Measurements from ENCODE around the gene KTN1. TPM values are rescaled to one million over a fixed set of nuclear protein-coding genes. Genes with fewer than 3 reads are reported as not detected.

Gene KTN1
- total and polyA plus RNA-seq, 4 donors: 57.1 to 152 (median 80.5) TPM

- H3K9ac ChIP-seq (ENCODE audit: insufficient read depth in 1 of 2, low read length in 2 of 2): no peak overlapping the region
- DNase-seq: no peak
- H3K27ac ChIP-seq (ENCODE audit: low read depth in 1 of 2, low read length in 1 of 2): no peak overlapping the region
- H3K4me1 ChIP-seq (ENCODE audit: control insufficient read depth in 5 of 5, insufficient read depth in 5 of 5, low read length in 5 of 5): no peaks in the 10 kb centered on the region
- no peak for ATAC-seq (ENCODE audit: insufficient read depth, low FRiP score)
- no peak overlapping the region for H3K4me3 ChIP-seq
- H3K9me3 ChIP-seq (ENCODE audit: control insufficient read depth in 4 of 4, insufficient read depth in 3 of 4, low read length in 3 of 4): no peaks in the 10 kb centered on the region
- no peak for TF ChIP-seq CTCF (IDR thresholded peaks at IDR 0.05; ENCODE audit: control extremely low read depth, extremely low read depth)
- H3K27me3 ChIP-seq (ENCODE audit: control insufficient read depth in 3 of 3, insufficient read depth in 3 of 3, low read length in 2 of 3): no peaks in the 10 kb centered on the region
- H3K36me3 ChIP-seq (ENCODE audit: control insufficient read depth in 4 of 4, insufficient read depth in 4 of 4, low read length in 4 of 4): peaks cover 1 to 14% (median 3%) of the 10 kb centered on the region in 4 donors
- WGBS, 2 donors: 83 to 93% methylated on average over 5 of the region's 5 CpGs
Observed at GRCh38 chr14:55689981-55690871, 110.2 kb downstream of the KTN1 start.

- Histone ChIP-seq H3K9me3 (ENCODE audit: control insufficient read depth in 4 of 4, insufficient read depth in 3 of 4, low read length in 3 of 4) (no peaks in the 10 kb centered on the region), H3K36me3 (ENCODE audit: control insufficient read depth in 4 of 4, insufficient read depth in 4 of 4, low read length in 4 of 4) (peaks cover 0 to 7% (median 0%) of the 10 kb centered on the region in 4 donors), H3K4me3 (no peak overlapping the region), H3K4me1 (ENCODE audit: control insufficient read depth in 5 of 5, insufficient read depth in 5 of 5, low read length in 5 of 5) (no peaks in the 10 kb centered on the region), H3K27ac (ENCODE audit: low read depth in 1 of 2, low read length in 1 of 2) (no peak overlapping the region), H3K27me3 (ENCODE audit: control insufficient read depth in 3 of 3, insufficient read depth in 3 of 3, low read length in 2 of 3) (no peaks in the 10 kb centered on the region), H3K9ac (ENCODE audit: insufficient read depth in 1 of 2, low read length in 2 of 2) (no peak overlapping the region)
- TF ChIP-seq CTCF (IDR thresholded peaks at IDR 0.05; ENCODE audit: control extremely low read depth, extremely low read depth): no peak
- DNase-seq (no peak), ATAC-seq (ENCODE audit: insufficient read depth, low FRiP score) (no peak)
Observed at GRCh38 chr14:55691659-55692058, 111.7 kb downstream of the KTN1 start.

GRCh38 chr14:55693904-55694303 is 113.9 kb downstream of the KTN1 start:
- no peak overlapping the region for H3K4me3 ChIP-seq
- H3K9me3 ChIP-seq (ENCODE audit: control insufficient read depth in 4 of 4, insufficient read depth in 3 of 4, low read length in 3 of 4): no peaks in the 10 kb centered on the region
- DNase-seq (no peak), ATAC-seq (ENCODE audit: insufficient read depth, low FRiP score) (no peak)
- H3K9ac ChIP-seq (ENCODE audit: insufficient read depth in 1 of 2, low read length in 2 of 2): no peak overlapping the region
- no peak overlapping the region for H3K27ac ChIP-seq (ENCODE audit: low read depth in 1 of 2, low read length in 1 of 2)
- WGBS, 2 donors: 78 to 89% methylated on average over 4 of the region's 4 CpGs
- TF ChIP-seq CTCF (IDR thresholded peaks at IDR 0.05; ENCODE audit: control extremely low read depth, extremely low read depth): no peak
- H3K27me3 ChIP-seq (ENCODE audit: control insufficient read depth in 3 of 3, insufficient read depth in 3 of 3, low read length in 2 of 3): no peaks in the 10 kb centered on the region
- no peaks in the 10 kb centered on the region for H3K36me3 ChIP-seq (ENCODE audit: control insufficient read depth in 4 of 4, insufficient read depth in 4 of 4, low read length in 4 of 4)
- no peaks in the 10 kb centered on the region for H3K4me1 ChIP-seq (ENCODE audit: control insufficient read depth in 5 of 5, insufficient read depth in 5 of 5, low read length in 5 of 5)
